GM23248 (cell line): Measurements from ENCODE around the gene SVEP1.

Source experiments
- EZH2 ChIP-seq: fragments of 200-600 bp; sonication (generic); IDR thresholded peaks from 2 replicates; pipeline ENCODE4 v1.6.1; 2018; ENCODE audit warnings: antibody characterized with exemption, mild to moderate bottlenecking; ENCODE audit not compliant: insufficient read depth, poor library complexity, severe bottlenecking
- EZH2phosphoT487 ChIP-seq: fragments of 200-600 bp; sonication (generic); IDR thresholded peaks from 2 replicates; pipeline ENCODE4 v1.6.1; 2018; ENCODE audit warnings: antibody characterized with exemption, moderate library complexity, mild to moderate bottlenecking, low read depth; ENCODE audit not compliant: insufficient read depth

GRCh38 chr9:110620726-110621125 lies 41.2 kb upstream of the SVEP1 start:
- no peak for TF ChIP-seq EZH2
- no peak for TF ChIP-seq EZH2phosphoT487
